K562 (cell line): ENCODE results near the gene PARD6A. TPM values are rescaled to one million over a fixed set of nuclear protein-coding genes. Genes with fewer than 3 reads are reported as not detected.

Experiments used
- BCOR ChIP-seq: fragments of 450-650 bp; IDR thresholded peaks from 2 replicates; pipeline ENCODE4 v1.6.1; 2016
- HMGN3 ChIP-seq: IDR thresholded peaks from 2 replicates; pipeline ENCODE4 v1.6.1; 2011; ENCODE audit warnings: borderline replicate concordance, low read depth, mild to moderate bottlenecking, mixed read lengths, low read length; ENCODE audit not compliant: insufficient read length; ENCODE audit errors: extremely low read depth
- KLF1 ChIP-seq: fragments of 450-650 bp; IDR thresholded peaks from 2 replicates; pipeline ENCODE4 v1.6.1; 2016; ENCODE audit warnings: missing genetic modification characterization, missing compliant biosample characterization
- KLF16 ChIP-seq: IDR thresholded peaks from 2 replicates; pipeline ENCODE4 v1.6.1; 2016; ENCODE audit warnings: antibody characterized with exemption
- MEF2A ChIP-seq: IDR thresholded peaks from 2 replicates; pipeline ENCODE4 v1.6.1; 2011; ENCODE audit warnings: low read depth, mild to moderate bottlenecking, low read length, moderate library complexity; ENCODE audit not compliant: control insufficient read depth
- NFE2 ChIP-seq: IDR thresholded peaks from 2 replicates; pipeline ENCODE4 v1.6.1; 2014; ENCODE audit warnings: antibody characterized with exemption, low read depth
- NR2C2 ChIP-seq, 2 experiments: fragments of 200-800 bp in 1 of 2; sonication (Bioruptor generic) in 1 of 2; sonication (generic) in 1 of 2; formaldehyde crosslinking in 1 of 2; IDR thresholded peaks; 2 replicates each; pipeline versions ENCODE4 v1.6.1 to v1.8.0; 2016 to 2022; ENCODE audit warnings: mild to moderate bottlenecking in 1 of 2, missing compliant biosample characterization in 1 of 2, missing genetic modification characterization in 1 of 2, missing genetic modification reagents in 1 of 2
- RERE ChIP-seq: sonication (generic); formaldehyde crosslinking; IDR thresholded peaks from 2 replicates; pipeline ENCODE4 v1.8.0; 2023; ENCODE audit warnings: missing genetic modification reagents, mild to moderate bottlenecking, borderline replicate concordance
- SUPT5H ChIP-seq: fragments of 450-650 bp; IDR thresholded peaks from 2 replicates; pipeline ENCODE4 v1.6.1; 2016
- YBX1 ChIP-seq: fragments of 450-650 bp; IDR thresholded peaks from 2 replicates; pipeline ENCODE4 v1.7.1; 2016; ENCODE audit warnings: mild to moderate bottlenecking
- ZBTB40 ChIP-seq, 2 experiments: fragments of 450-650 bp in 1 of 2; sonication (generic) in 1 of 2; formaldehyde crosslinking in 1 of 2; IDR thresholded peaks; 2 replicates each; pipeline versions ENCODE4 v1.7.1 to v1.9.0; 2016 to 2022; ENCODE audit warnings: inconsistent platforms in 1 of 2, mild to moderate bottlenecking in 1 of 2, missing genetic modification reagents in 1 of 2
- polyA plus RNA-seq, 8 experiments: library from polyadenylated mRNA; depleted of rRNA in 4 of 8; stranded (reverse) in 5 of 8; unstranded in 3 of 8; fragments of >200 nt; fragmentation: Nextera tagmentation in 2 of 8; fragmentation: Illumina TruSeq in 1 of 8; extraction: Ambion mirVana in 2 of 8; extraction: Trizol in 1 of 8; gene quantifications; 2 replicates each; pipeline versions ENCODE4 v1.2.1 to v1.2.3, GENCODE V29; 2011 to 2014; ENCODE audit warnings: inconsistent platforms in 1 of 8, missing spikeins in 1 of 8
- total RNA-seq, 7 experiments: library from RNA; depleted of rRNA in 6 of 7; stranded (reverse); fragments of >200 nt in 6 of 7; fragmentation: Illumina TruSeq in 2 of 7; extraction: Trizol in 2 of 7; gene quantifications; 2 replicates each; pipeline versions ENCODE4 v1.2.1 to v1.2.3, GENCODE V29; 2011 to 2021; ENCODE audit warnings: low replicate concordance in 1 of 7

PARD6A gene
- total and polyA plus RNA-seq, 9 of the 15 experiments (the other 6 are each of a cell fraction or from before 2014, with no cell fraction given): 0.04 to 2.0 (median 0.44) TPM

- TF ChIP-seq ZBTB40 (IDR thresholded peaks at IDR 0.05) (peak; percentile 27; the same call in 1 of the 2 replicates), ZBTB40 (CRISPR knock-in tag; IDR thresholded peaks at IDR 0.05) (no peak), YBX1 (no peak), KLF16 (no peak), NFE2 (no peak), HMGN3 (peak; percentile 37), SUPT5H (peak; percentile 72; the same call in 1 of the 2 replicates), BCOR (no peak), NR2C2 (CRISPR knock-in tag; IDR thresholded peaks at IDR 0.05) (peak; percentile 49; the same call in 1 of the 2 replicates), NR2C2 (tag; IDR thresholded peaks at IDR 0.05) (no peak; the same call in 1 of the 2 replicates), KLF1 (tag) (no peak), RERE (CRISPR knock-in tag) (no peak), MEF2A (no peak)
Measured at GRCh38 chr16:67659675-67660563, 841 bp upstream of the PARD6A start, which contains the start of gene ACD (continued).
